HG03558 (cell line): Measurements from ENCODE around the gene IRF8.
A peak's percentile ranks its signal among the peaks of the same experiment; 100 is the strongest.
"Not testable (repeated sequence)": the region's sequence is repeated elsewhere in the genome, so short reads cannot be mapped to it uniquely, and the experiment has no call there.

Experiments used
- ATAC-seq: cut with Tn5 transposase; IDR thresholded peaks from one replicate; pipeline ENCODE4 v1.9.1; 2021; ENCODE audit warnings: moderate number of reproducible peaks; ENCODE audit not compliant: unreplicated experiment; ENCODE audit errors: extremely low read depth

IRF8 gene

DNA sequence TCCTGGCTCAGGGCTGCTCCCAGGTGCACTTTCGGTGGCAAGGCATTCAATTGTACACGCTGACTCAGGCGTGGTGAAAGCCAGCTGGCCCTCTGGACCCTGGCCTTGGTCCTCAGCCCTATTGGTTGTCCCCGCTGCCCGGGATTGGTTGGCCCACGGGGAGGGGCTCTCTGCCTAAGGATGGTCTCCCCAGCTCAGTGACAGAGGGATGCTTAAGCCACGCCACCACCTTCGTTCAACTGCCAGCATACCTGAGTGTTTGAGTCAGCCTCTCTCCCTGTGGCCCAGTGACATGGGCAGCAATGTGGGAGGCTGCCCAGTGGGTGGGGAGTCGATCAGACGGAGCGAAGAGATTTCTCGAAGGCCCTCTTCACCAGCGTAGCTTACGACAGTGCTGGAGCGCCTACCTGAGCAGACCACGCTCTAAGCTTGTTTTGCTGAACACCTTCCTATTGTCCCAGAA, 30.3 kb downstream of the IRF8 start:
- ATAC-seq = no peak

DNA sequence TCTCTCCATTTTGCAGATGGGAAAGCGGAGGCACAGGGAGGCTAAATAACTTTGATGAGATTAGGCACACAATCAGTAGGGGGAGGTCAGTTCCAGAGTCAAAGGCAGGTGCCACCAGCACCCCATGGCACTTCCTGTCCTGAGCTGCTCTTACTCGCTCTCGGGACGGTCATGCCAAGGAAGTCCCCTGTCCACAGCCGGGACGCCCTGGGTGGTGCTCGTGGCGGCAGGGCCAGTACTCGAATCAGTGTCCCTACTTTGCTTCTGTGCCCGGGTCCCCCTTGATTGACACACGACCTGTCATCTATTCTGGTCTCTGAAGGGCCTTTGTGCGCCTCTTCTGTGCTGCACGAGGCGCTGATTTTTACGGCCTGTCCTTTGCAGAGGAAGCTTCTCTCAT, 31.3 kb downstream of the IRF8 start:
- ATAC-seq = no peak

DNA sequence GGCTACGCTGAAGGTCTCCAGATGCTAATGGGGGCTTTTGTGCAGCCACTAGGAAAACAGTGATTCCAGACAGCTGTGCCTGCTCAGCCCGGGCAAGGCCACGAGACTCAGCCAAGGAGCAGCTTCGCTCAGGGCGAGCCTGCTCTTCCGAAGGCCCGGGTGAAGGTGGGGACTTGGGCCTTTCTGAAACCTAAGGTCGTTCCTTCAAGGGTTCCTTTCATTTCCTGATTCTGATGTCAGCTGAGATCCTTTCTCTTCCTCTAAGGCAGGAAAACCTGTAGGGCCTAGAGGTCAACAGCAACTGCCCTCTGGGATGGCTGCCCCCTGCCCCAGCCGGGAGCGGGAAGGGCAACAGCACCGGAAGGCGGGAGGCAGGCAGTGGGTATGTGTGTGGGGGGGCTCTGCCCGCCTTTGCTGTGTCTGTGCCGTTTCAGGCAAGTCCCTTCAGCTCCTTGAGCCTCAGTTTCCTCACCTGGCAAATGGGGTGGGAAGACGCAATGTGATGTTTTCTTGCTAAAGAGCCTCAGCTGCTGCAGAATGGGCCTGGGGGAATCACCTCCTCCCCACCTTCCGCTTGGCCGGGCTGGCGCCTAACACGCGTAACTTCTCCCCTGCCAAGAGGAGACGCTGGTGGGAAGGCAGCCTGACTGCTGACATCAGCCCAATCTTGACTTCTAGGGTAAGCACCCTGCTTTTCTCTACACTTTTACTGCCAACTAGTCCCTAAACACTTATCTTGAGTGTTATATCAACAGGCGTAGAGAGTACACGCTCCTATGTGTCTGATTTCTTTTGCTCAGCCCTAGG, 32.8 kb downstream of the IRF8 start:
- no peak for ATAC-seq

DNA sequence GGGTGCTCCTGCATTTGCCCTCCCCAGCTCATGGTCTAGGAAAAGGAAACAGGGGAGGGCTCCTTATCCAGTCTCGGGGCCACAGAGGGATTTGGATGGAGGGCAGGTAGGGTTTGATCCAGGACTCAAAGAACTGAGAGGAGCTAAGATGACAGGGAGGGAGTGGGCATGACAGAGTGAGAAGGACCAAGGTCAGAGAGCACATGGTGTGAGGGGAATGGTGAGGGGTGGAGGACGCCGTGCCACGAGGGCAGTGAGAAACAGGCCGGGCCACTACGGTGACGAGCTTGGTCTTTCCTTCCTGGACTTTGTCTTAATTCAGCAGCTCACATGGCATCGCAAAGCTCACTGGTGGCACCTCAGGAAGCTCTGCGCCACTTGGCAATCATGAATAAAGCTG, 35.2 kb downstream of the IRF8 start:
- no peak for ATAC-seq

DNA sequence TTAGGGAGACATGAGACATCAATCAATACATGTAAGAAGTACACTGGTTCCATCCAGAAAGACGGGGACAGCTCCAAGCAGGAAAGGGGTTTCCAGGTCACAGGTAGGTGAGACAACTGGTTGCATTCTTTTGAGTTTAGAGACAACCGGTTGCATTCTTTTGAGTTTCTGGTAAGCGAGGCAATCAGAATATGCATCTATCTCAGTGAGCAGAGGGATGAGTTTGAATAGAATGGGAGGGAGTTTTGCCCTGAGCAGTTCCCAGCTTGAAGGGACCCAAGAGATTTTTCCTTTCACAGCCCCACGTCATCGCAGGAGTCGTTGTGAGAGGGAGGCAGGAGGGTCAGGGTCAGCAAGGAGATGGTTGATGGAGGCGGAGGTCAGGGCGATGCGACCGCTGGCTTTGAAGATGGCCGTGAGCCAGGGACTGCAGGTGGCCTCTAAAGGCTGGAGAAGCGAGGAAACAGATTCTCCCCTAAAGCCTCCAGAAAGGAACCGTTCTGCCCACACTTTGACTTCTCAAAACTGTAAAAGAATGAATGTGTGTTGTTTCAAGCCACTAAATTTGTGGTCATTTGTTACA, 36.5 kb downstream of the IRF8 start:
- ATAC-seq = peak; percentile 5

DNA sequence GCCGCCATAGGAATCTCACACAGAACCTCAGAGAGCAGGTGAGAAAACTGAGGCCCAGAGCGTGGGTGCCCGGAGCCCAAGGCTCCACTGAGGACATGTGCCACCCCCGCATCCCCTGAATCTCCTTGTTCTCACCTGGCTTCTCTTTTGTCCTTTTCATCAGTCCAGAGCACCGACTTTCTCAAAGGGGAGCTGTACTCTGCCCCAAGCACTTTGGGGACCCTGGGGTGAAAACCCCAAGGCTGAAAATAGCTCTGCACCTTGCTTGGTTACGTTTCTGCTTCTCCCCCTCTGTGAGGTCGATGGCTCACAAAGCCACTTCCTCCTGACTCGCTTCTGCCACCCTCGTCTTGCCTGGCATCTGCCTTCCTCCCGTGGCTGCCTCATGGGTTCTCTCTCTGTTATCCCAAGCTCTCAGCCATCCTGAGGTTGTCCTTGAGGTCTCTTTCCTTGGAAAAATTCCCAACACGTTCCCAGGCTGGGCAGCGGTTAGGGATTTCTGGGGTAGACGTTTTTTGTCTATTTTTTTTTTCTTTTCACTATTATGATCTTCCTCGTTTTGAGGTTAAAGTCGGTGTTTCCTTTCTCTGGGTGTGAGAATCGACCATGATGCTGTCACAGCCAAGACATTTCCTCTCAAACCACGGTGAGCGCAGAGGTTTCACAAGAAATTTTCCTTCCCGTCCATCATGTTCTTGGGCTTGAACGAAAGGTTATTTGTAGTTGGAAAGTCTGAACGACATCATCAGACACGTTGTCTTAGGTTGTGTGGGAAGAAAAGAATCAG, 37.2 kb downstream of the IRF8 start:
- peak; percentile 47 for ATAC-seq

DNA sequence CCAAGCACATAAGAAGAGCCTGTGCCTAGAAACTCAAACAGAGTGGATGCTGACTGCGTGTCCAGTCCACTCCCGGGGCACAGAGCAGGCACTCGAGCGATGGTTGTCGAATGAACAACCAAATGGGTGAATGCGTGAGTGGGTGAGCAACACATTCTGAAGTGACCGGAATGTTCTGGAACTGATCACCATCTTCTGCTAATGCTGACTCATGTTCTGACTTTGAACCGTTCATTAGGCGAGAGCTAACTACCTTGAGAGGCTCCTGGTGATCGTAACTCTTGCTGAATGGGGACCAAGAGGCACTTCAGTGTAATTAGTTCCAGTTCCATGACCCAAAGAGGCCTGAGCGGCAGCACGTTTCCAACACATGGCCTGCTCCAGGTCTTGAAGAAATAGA, 37.9 kb downstream of the IRF8 start:
- no peak for ATAC-seq

DNA sequence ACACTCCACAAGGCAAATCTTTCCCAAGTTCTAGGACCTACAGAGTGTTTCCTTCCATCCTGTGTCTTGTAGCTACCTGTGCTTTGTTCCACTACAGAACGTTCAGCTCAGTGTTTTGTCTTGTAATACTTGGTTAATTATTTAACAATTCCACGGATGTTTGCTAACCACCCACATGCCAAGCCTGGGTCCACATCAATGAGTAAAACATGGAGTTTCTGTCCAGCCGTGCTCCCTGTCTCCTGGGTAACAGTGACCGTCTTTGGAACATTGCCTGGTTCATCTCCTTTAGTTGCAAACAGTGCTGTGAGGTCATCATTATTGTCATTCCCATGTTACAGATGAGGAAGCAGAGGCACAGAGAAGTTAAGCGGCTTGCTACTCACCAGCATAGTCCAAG, 41.3 kb downstream of the IRF8 start:
- no peak for ATAC-seq

DNA sequence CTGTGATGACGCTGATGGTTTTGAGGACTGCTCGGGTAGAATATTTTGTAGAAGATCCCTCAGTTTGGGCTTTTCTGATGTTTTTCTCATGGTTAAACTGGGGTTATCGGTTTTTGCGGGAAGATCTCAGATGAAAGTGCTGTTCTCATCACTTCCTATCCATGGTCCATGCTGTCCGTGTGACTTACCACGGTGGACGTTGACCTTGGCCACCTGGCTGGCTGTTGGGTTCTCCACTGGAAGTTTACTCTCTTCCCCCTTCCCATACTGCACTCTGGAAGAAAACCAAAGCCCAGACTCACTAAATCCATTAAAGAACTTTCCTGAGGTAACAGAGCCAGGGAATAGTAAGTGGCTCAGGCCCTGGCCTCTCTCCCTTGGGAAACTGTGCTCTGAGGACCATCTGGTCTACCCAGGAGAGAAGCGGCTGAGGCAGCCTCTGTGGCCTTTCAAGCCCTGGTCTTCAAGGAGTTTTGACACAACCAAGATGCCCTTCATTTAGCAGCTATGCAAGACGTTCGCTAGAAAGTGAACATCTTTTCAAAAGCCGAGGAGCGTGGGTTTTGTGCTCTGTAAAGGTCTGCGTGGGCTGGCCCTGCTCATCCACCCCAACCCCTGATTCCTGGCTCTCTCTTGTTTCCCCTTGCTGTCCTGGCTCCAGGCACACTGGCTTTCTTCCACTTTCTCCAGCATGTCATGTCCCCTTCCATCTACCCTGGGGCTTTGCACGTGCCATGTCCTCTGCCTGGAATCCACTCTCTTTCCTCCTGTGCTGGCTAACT, 43.1 kb downstream of the IRF8 start:
- ATAC-seq = no peak

DNA sequence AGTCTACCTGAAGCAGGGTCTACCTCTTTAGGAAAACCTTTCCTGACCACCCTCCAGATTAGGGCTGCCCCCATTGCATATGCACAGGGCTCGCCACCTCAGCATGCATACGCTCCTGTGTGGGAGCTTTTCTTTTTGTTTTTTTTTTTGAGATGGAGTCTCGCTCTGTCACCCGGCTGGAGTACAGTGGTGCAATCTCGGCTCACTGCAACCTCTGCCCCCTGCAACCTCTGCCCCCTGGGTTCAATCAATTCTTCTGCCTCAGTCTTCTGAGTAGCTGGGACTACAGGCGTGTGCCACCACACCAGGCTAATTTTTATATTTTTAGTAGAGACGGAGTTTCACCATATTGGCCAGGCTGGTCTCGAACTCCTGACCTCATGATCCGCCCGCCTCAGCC, 43.7 kb downstream of the IRF8 start:
- ATAC-seq = not testable (repeated sequence)

DNA sequence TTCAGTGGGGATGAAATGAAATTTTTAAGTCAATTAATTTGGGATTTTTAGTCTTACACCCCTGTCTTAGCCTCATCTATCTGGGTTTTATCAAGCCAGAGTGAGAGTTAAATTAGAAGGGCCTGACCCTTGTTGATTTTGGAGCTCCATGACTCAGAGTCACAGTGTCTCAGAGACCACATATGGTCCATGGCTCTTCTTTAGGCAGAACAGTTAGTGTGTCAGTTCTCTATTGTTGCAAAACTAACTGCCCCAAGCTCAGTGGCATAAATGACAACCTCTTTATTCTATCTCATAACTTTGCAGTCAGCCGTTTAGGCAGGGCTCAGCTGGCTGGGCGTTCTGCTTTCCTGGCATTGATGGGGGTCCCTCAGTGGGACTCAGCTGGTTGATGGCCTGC, 44.7 kb downstream of the IRF8 start:
- no peak for ATAC-seq

DNA sequence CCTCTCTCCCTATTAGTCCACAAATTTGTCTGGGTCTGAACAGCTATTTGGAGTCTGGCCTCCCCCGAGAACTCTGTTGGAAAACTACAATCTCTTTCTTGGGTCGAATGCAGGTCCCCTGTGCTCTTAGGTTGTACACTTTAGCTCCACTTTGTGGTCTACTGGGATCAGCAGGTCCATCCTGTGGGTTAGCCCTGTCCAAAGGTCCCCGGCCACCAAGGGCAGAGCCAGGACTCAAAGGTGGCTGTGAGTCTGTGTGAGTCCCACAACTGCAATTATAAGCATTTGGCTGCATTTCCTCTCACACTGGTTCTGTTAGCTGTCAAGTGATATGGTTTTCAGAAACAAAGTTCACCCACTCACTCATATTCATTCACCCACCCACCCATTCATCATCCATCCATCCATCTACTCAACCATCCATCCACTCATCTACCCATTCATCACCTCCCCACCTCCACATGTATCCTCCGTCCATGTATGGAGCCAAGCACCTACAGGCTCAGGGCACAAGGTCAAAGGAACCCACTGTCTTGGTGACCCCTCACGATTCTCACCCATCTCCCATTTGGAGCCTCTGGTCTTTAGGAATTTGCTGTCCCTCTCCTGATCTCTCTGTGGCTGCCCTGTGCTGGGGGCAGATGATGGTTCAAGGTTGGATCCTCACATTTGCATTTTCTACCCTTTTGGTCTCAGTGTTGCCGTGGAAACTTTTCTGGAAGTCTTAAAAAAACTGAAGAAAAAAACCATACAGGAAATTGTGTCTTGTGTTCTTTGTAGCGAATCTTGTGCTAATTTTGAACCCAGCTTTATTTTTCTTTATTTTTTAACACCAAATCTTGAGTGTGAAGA, 45.8 kb downstream of the IRF8 start:
- ATAC-seq = no peak

DNA sequence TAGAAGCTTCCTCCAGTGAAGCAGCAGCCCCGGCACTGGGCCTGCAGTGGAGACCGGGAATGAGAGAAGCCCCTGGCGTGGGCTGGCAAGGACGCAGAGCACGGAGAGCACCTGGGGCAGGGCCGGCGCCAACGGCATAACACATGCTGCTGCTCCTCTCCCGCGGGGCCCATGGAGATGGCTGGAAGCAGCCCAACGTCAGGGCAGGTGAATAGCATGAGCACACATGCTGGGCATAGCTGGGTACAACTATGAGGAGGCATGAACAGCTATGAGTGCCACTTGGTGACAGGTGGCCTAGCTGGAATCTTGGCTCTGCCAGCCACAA, 46.4 kb downstream of the IRF8 start:
- no peak for ATAC-seq

DNA sequence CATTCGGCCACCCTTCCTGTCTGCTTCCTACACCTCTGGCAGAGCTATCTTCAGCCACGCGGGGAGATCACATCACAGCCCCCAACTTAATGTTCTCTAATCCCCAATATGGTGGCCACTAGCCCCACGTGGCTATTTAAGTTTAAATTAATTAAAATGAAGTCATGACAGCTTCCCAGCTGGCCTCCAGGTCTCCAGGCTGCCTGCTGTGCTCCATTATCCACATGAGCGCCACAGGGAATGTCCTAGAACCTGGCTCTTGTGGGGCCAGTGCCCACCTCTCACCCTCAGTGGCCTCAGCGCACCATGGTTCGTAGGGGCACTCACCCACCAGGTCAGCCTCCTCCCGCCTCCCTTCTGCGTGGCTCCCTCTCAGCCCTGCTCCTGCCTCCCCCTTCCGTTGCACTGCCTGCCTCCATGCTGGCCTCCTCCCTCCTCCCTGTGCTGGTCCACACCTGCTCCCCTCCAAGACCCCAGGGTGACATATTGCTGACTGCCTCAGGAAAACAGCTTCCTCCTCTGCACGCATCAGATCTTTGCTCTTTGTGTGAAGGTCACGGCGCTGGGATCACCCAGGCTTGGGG, 47.7 kb downstream of the IRF8 start:
- no peak for ATAC-seq

DNA sequence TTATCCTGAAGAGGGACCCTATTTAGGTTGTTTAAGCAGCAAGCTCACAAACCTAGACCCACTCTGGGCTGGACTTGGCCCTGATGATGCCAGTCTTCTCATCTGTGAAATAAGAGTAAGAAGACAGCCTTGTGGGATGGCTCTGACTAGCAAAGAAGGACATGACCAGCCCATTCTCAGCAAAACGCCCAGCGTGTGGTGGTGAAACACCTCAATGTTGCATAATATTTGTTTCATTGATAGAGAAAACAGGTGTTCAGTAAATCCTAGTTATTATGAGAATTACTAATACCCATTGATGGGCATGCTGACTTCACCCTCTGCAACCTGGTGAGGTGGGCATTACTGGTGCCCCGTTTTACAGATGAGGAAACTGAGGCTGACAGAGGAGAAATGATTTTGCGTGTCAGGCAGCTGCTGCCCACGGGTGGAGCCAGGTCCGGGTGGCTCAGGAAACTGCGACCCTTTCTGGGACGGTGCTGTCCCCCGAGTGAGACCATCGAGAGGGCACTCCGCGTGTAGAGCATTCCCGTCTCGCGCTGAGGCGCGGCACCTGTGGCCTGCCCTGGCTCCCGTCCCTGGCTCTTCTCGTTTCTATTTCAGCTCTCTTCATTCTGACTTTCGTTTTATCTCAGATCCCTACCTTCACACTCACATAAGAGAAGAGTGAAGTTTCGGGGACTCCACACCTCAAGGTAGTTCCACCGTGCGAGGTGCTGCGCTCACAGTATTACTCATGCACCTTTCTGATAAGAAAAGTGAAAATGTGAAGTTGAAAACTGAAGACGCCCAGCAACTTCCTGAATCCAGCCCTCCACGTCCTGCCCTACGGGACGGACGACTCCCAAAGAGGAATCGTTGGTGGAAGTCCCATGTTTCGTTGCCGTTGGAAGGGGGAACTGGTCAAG, 48.5 kb downstream of the IRF8 start:
- ATAC-seq = no peak

DNA sequence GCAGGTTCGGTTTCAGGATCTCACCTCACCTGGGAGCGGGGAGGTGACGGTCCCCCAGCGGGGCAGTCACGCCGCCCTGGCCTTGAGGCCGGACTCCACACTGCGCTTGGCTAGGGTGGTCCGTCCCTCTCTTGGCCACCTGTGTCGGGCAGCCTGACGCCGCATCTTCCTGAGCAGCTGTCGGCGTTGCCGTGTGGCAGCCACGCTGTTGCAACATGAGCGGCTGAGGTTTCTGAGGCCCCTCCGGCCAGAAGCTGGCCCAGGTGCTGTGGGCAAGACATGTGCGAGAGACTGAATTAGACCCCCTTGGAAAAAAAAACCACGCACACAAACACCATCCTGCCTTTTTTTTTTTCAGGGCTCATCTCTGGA, 49.2 kb downstream of the IRF8 start:
- ATAC-seq = no peak

DNA sequence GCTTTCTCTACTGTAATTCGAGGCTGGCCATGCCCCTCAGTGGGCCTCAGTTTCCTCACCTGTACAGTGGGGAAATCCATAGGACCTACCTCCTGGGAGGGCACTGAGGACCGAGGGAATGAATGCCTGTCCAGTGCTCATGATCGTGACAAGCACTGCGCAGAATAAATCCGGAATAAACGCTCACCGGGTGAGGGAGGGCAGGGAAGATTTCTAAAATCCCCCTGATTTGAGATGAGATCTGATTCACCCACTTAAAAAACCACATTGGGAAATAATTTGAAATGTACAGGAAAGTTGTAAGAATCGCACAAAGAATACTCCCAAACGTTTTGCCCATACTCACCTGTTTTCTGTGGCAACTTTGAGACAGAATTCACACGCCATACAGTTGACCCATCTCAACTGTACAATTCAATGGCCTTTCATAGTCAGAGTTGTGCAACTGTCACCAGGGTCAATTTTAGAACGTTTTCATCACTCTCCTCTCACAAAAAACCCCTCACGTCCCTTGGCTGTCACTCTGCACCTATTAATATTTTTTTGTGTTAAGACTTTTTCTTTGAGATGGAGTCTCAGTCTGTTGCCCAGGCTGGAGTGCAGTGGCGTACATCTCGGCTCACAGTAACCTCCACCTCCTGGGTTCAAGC, 49.8 kb downstream of the IRF8 start:
- no peak for ATAC-seq
